Activated naive CD8-positive, alpha-beta T cell treated with anti-CD3 and anti-CD28 coated beads, Interleukin-2, amount 50 U/mL, for 16 hours (primary cell): ENCODE measurements around the gene CLMP.

Source experiments
- DNase-seq: peaks from one replicate; pipeline ENCODE4 v3.0.0-alpha.2; 2020; ENCODE audit warnings: low read depth, low spot score

Gene CLMP

DNA sequence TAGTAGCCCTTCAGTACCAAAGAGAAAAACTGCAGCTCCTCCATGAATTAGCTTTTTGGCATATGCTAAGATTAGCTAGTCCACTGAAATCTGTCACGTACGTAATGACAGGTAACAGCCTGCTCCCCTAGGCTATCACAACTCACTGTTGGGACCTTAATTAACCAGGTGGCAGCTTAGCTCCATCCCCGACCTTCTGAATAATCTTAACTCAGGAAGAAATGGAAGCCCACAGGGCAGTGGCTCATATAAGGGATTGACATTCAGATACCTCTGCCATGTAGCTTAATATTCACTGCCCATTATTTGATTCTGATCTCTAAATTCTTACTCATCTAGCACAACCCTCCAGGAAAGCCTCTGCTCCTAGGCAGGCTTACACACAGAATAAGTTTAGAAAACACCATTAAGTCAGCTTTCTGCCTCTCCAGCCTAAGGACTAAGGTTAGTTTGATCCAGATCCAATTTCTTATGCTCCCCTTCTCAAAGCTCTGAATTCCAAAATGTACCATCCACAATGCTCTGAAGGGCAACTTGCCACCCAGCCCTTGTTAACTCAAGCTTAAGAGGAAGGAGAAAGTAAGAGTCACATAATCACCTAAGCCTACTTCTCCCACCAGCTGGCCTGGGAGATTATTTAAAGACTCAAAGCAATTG, 138.1 kb downstream of the CLMP start:
- no peak for DNase-seq

DNA sequence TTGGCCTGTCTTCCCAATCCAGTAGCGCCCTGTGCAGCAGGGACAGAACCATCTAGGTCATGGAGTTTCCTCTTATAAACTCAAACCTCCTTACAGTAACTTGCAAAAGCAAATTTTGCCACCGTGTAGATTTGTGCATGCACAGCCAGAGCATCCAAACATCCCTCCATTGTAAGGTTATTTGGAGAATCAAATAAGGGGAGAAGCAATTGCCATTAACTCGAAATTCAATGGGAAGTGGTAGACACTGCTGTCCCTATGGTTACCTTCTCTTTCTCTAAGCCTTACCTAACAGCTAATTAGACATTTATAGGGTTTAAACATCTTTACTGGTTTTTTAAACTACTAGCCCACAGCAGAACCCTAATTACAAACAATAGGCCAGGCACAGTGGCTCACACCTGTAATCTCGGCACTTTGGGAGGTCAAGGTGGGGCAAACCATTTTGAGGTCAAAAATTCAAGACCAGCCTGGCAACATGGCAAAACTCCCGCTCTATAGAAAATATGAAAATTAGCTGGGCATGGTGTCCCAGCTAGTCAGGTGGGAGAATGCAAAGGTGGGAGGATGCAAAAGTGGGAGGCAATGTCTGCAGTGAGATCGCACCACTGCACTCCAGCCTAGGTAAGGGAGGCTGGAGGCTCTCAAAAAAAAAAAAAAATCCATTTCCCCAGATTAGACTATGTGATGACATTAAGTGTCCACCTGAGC, 139.7 kb downstream of the CLMP start:
- DNase-seq, result no peak

- DNase-seq, result no peak
These were observed 140.6 kb downstream of the CLMP start for GRCh38 chr11:123054301-123055065.

DNA sequence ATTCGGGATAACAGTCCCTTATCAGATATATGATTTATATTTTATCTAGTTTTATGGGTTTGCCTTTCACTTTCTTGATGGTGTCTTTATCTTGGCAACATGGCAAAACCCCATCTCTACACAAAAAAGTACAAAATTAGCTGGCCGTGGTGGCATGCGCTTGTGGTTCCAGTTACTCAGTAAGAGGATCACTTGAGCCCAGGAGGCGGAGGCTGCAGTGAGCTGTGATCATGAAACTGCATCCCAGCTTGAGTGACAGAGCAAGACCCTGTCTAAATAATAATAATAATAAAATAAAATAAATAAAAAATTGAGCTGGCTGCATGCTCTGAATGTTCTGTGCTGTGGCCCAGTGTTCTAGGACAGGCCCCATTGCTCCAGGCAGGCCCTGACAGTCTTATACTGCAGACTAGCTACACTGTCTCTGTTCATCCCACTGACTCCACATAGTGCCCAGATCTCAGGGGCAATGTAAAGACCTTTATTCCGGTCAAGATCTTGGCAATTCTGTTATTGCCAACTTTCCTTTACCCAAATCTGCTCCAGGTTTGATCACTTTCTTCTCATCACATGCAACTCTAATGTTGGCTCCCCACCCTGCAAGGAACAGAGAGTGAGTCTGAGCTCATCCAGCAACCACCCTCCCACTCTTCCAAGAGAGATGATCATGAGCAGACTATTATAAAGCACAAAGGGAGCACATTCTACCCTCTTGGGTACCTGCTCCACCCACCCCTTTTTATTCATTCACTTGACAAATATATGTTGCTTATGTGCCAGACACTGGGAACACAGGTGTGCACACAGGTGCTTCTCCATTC, 141.9 kb downstream of the CLMP start:
- no peak for DNase-seq

- no peak for DNase-seq
These were observed 143.4 kb downstream of the CLMP start for GRCh38 chr11:123051634-123052033.

DNA sequence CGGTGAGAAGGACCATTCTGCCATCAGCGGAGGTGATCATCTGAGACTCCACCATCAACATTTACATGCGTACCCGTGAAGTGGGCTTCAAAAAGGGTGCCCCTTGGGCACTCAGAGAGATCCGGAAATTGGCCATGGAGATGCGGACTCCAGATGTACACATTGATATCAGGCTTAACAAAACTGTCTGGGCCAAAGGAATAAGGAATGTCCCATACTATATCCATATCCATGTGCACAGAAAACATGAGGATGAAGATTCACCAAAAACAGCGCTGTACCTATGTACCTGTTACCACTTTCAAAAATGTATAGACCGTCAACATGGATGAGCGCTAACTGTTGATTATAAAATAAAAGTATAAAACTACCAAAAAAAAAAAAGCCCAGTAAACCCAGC, 143.9 kb downstream of the CLMP start:
- no peak for DNase-seq

- DNase-seq, result no peak
These were observed 147.1 kb downstream of the CLMP start for GRCh38 chr11:123047947-123048293.

- DNase-seq, result no peak
These were observed 147.6 kb downstream of the CLMP start for GRCh38 chr11:123047266-123047946.

DNA sequence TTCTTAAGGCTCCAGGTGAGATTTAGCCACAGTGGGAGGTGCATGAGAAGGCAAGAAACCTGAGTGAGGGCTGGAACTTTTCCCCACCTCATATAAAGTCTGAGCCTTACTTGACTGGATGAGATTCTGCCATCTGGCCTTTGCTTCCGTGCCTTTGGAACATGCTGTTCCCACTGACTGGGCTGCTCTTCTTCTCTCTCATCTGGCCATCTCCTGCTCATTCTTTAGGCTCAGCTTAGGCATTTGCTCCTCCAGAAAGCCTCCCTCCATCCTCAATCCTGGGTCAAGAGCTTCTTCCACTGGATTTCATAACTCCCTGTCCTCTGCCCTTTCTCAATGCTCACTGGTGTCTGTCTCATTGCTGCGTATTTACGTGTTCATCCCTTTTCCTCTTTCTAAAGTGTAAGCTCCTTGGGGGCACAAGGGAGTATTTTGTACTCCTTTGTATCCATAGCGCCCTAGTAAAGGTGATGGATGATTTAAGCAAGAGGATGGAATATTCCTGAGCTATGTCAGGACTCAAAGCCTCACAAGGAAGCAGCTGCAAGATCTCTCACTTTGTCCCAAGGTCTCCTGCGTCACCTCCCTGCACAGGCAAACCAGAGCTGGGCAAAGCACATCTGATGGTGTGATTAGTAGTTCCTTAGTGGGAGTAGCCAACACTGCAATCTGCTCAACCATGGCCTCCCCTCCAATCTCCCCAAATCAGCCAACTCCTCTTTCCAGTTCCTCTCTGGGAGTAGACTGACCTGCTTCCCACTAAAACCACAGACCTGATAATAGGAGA, 148.4 kb downstream of the CLMP start:
- no peak for DNase-seq

DNA sequence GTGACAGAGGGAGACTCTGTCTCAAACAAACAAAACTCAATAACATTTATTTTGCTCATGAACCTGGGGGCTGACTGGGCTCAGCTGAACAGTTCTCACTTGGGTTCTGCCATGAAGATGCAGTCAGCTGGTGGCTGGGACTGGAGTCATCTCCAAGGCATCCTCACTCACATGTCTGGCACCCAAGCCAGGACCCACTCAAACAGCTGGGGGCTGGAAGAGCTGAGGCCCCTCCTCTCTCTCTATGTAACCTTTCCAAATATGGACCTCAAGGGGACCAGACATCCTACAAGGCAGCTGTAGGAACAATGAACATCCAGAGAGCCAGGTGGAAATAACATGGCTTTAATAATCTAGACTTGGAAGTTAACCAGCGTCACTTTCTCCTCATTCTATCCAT, 149.9 kb downstream of the CLMP start:
- DNase-seq, result no peak

- DNase-seq, result no peak
These were observed 153.9 kb downstream of the CLMP start for GRCh38 chr11:123041185-123041584.

DNA sequence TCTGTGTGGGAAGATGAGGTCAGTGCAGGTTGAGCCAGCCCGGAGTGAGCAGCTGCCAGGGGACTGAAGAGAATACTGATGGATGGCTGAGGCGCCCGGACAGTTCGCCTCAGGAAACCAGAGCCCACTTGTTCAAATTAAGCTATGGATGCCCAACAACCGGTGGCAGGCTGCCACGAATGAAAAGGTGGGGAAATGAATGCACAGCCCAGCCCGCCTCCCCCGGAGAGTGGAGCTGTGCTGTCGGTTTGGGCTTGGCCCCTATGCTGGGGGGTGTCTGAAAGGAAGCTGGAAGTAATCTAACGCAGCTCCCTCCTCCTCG, 155.0 kb downstream of the CLMP start:
- no peak for DNase-seq

- DNase-seq, result no peak
These were observed 159.2 kb downstream of the CLMP start for GRCh38 chr11:123035831-123036230.

GRCh38 chr11:123034597-123034996, 160.5 kb downstream of the CLMP start:
- no peak for DNase-seq

- DNase-seq, result no peak
These were observed 161.2 kb downstream of the CLMP start for GRCh38 chr11:123033895-123034294.

DNA sequence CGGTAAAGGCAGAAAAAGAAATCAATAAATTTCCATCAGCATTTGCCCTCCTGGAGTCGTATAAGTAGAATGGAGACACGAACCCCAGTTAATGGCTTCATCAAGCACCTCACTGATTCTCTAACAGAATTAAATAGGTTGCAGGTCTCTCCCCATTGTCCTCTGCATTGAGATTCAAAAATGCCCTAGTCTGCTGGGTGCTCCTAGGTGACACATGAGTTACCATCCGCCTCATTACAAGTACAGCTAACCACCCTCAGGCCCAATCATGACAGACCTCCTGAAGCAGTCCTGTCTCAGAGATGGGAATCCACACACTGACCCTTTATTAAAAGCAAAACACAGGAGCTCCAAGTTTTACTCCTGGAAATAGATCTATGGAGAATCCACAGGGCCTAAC, 164.5 kb downstream of the CLMP start:
- no peak for DNase-seq

GRCh38 chr11:123020968-123021367, 174.1 kb downstream of the CLMP start:
- no peak for DNase-seq
